Fibroblast of lung (primary cell): ENCODE data around the gene FGFR2. TPM values are rescaled to one million over a fixed set of nuclear protein-coding genes. Genes with fewer than 3 reads are reported as not detected.

Source experiments
- DNase-seq, 2 donors: peaks; one replicate each; pipeline versions ENCODE4 v3.0.0 to v3.0.0-alpha.2; 2010; ENCODE audit warnings: low read depth in 2 of 2
- H2AFZ ChIP-seq: 2 replicates; pipeline ENCODE4 v1.5.1; 2012; ENCODE audit warnings: low read length, control low read depth, inconsistent platforms
- H3K27ac ChIP-seq: 2 replicates; pipeline ENCODE4 v1.5.1; 2011; ENCODE audit warnings: low read length, control low read depth; ENCODE audit not compliant: insufficient read depth
- H3K27me3 ChIP-seq: 2 replicates; pipeline ENCODE4 v1.5.1; 2011; ENCODE audit warnings: mild to moderate bottlenecking, low read length; ENCODE audit not compliant: control insufficient read depth, insufficient read depth
- H3K36me3 ChIP-seq: 2 replicates; pipeline ENCODE4 v1.5.1; 2011; ENCODE audit warnings: low read length; ENCODE audit not compliant: control insufficient read depth, insufficient read depth
- H3K4me1 ChIP-seq: 2 replicates; pipeline ENCODE4 v1.5.1; 2011; ENCODE audit warnings: low read length; ENCODE audit not compliant: control insufficient read depth, insufficient read depth; ENCODE audit errors: extremely low read depth
- H3K4me2 ChIP-seq: 2 replicates; pipeline ENCODE4 v1.5.1; 2011; ENCODE audit warnings: low read length, control low read depth; ENCODE audit not compliant: insufficient read depth; ENCODE audit errors: extremely low read depth
- H3K4me3 ChIP-seq, 4 experiments: fragments of 200-600 bp in 1 of 4; sonication (generic) in 1 of 4; replicated peaks in 1 of 4; 2 replicates each; pipeline ENCODE4 v1.5.1; 2011 to 2016; ENCODE audit warnings: low read length in 4 of 4, low read depth in 3 of 4, mild to moderate bottlenecking in 3 of 4, control low read depth in 2 of 4, inconsistent platforms in 1 of 4, mixed read lengths in 1 of 4; ENCODE audit not compliant: insufficient read depth in 1 of 4; ENCODE audit errors: control extremely low read depth in 1 of 4
- H3K79me2 ChIP-seq: 2 replicates; pipeline ENCODE4 v1.5.1; 2012; ENCODE audit warnings: mild to moderate bottlenecking, low read length, inconsistent platforms; ENCODE audit not compliant: control insufficient read depth, insufficient read depth
- H3K9ac ChIP-seq: 2 replicates; pipeline ENCODE4 v1.5.1; 2011; ENCODE audit warnings: mild to moderate bottlenecking, low read length, control low read depth; ENCODE audit not compliant: insufficient read depth
- H3K9me3 ChIP-seq: 2 replicates; pipeline ENCODE4 v1.5.1; 2012; ENCODE audit warnings: low read depth, low read length; ENCODE audit not compliant: control insufficient read depth, insufficient read depth
- H4K20me1 ChIP-seq: 2 replicates; pipeline ENCODE4 v1.5.1; 2011; ENCODE audit warnings: low read length; ENCODE audit not compliant: control insufficient read depth, insufficient read depth; ENCODE audit errors: extremely low read depth
- EZH2 ChIP-seq: IDR thresholded peaks from 2 replicates; pipeline ENCODE4 v1.5.1; 2012; ENCODE audit warnings: low read length, control low read depth, mild to moderate bottlenecking; ENCODE audit errors: missing control alignments
- polyA plus RNA-seq, 2 donors: library from polyadenylated mRNA; depleted of rRNA in 1 of 2; stranded (reverse) in 1 of 2; unstranded in 1 of 2; fragments of >200 nt; gene quantifications; 2 replicates each; pipeline ENCODE4 v1.2.1, GENCODE V29; 2011 to 2012; ENCODE audit warnings: missing spikeins in 1 of 2
- total RNA-seq: library from RNA; depleted of rRNA; stranded (reverse); fragments of >200 nt; gene quantifications from 2 replicates; pipeline ENCODE4 v1.2.1, GENCODE V29; 2014
- TF ChIP-seq, protein P1 (sequence below), 2 donors: IDR thresholded peaks in 1 of 2; conservative IDR thresholded peaks in 1 of 2; 1 replicate in 1 of 2; 2 replicates in 1 of 2; pipeline ENCODE4 v1.5.1; 2011 to 2012; ENCODE audit warnings: low read length in 2 of 2, control low read depth in 1 of 2, inconsistent platforms in 1 of 2, low read depth in 1 of 2, mild to moderate bottlenecking in 1 of 2

The FGFR2 gene
- total and polyA plus RNA-seq, 2 donors (not counting 1 experiment from before 2014, with no cell fraction given): 0.10 to 0.17 TPM

DNA sequence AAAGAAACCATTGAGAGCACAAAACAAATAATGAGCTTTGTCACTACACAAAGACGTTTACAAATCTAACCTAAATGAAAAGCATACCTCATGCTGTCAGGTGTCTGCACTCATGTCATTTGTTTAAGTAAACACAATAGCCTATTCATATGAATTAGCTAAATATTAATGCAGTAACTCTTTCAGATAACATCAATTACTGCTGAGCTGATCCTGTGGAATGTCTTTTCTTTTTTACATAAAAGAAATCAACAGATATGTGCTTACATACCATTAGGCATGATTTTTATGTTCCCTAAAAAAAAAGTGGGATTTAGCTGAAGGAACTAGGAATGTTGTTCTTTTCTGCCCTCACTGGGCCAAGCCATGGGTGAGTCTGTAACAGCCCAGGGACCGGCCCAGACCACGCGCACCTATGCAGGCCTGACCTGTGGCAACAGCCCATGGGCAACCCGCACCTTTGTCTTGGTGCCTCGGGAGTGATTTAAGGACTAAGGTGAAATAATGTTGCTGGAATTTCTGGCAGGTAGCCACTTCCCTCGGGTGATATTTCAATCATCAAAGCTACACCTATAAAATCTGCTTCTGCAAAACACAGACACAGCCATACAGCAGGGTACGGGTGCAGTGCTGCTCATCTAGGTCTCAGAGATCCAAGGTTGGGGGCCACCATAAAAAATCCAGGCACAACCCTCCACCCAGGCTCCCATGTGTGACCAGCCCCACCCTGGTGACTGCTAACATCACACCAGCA is 44.6 kb downstream of the FGFR2 start:
- Histone ChIP-seq H3K36me3 (no peaks in the 10 kb centered on the region), H3K79me2 (no peaks in the 10 kb centered on the region), H3K27ac (no peak overlapping the region), H3K27me3 (no peaks in the 10 kb centered on the region), H3K9me3 (no peaks in the 10 kb centered on the region), H3K9ac (no peak overlapping the region), H3K4me2 (no peak overlapping the region), H3K4me3 (no peak overlapping the region), H2AFZ (no peak overlapping the region), H3K4me1 (no peaks in the 10 kb centered on the region), H4K20me1 (no peaks in the 10 kb centered on the region)
- TF ChIP-seq, protein P1, sequence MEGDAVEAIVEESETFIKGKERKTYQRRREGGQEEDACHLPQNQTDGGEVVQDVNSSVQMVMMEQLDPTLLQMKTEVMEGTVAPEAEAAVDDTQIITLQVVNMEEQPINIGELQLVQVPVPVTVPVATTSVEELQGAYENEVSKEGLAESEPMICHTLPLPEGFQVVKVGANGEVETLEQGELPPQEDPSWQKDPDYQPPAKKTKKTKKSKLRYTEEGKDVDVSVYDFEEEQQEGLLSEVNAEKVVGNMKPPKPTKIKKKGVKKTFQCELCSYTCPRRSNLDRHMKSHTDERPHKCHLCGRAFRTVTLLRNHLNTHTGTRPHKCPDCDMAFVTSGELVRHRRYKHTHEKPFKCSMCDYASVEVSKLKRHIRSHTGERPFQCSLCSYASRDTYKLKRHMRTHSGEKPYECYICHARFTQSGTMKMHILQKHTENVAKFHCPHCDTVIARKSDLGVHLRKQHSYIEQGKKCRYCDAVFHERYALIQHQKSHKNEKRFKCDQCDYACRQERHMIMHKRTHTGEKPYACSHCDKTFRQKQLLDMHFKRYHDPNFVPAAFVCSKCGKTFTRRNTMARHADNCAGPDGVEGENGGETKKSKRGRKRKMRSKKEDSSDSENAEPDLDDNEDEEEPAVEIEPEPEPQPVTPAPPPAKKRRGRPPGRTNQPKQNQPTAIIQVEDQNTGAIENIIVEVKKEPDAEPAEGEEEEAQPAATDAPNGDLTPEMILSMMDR (conservative IDR thresholded peaks at IDR 0.05 in 1 of 2, IDR thresholded peaks at IDR 0.05 in 1 of 2; ENCODE audit: low read depth in 1 of 2, low read length in 2 of 2): no peak
- TF ChIP-seq EZH2: no peak
- DNase-seq: no peak

DNA sequence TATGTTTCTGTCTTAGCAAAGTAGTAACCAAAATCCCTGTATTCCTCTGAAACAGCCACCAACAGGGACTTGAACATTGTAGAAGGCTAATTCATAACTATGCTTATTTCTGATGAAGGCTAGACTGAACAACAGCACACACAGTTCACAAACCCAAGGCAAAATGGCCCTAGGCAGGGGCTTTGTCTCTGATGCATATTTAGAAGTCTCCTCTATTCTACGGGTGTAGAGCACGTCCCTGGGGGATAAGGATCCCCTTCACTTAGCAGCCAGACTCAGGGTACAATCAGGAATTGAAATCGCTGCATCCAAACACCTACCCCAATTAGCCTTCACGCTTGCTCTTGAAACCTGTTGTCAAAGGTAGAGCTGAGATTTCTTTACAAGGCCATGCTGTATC is 45.5 kb downstream of the FGFR2 start:
- Histone ChIP-seq H3K9me3 (no peaks in the 10 kb centered on the region), H3K9ac (no peak overlapping the region), H3K36me3 (no peaks in the 10 kb centered on the region), H3K79me2 (no peaks in the 10 kb centered on the region), H3K4me2 (no peak overlapping the region), H2AFZ (no peak overlapping the region), H3K4me1 (no peaks in the 10 kb centered on the region), H3K4me3 (no peak overlapping the region), H4K20me1 (no peaks in the 10 kb centered on the region), H3K27me3 (no peaks in the 10 kb centered on the region), H3K27ac (no peak overlapping the region)
- DNase-seq: no peak
- TF ChIP-seq, protein P1 (conservative IDR thresholded peaks at IDR 0.05 in 1 of 2, IDR thresholded peaks at IDR 0.05 in 1 of 2; ENCODE audit: low read depth in 1 of 2, low read length in 2 of 2): no peak
- TF ChIP-seq EZH2: no peak

DNA sequence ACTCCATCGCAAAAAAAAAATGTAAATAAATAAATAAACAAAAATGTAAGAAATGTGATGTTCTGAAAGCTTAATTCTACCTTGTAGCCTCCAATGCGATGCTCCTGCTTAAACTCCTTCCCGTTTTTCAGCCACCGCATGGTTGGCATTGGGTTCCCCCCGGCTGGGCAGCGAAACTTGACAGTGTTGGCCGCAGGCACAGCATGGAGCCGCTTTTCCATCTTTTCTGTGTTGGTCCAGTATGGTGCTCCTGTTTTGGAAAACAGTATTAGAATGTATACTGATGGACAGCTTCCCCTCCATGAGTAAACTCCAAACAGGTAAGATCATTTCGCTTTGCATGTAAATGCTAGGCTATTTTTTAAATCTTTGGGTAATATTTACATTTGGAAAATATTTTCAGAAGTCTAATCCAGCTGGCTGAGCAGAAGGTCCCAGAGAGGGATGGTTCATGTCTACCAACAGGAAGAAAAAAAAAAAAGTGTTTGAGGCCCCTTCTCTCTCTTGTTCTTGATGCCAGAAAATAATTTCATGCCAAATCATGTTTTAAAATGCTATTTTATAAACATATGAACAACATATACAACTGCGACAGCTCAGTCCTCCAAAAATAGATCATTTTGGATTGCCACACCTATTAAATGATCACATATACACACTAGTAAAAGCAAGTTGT is 46.9 kb downstream of the FGFR2 start:
- H2AFZ ChIP-seq: no peak overlapping the region
- H3K4me1 ChIP-seq: no peaks in the 10 kb centered on the region
- DNase-seq: no peak
- no peak overlapping the region for H3K4me2 ChIP-seq
- no peaks in the 10 kb centered on the region for H3K27me3 ChIP-seq
- no peaks in the 10 kb centered on the region for H3K36me3 ChIP-seq
- no peaks in the 10 kb centered on the region for H4K20me1 ChIP-seq
- no peaks in the 10 kb centered on the region for H3K79me2 ChIP-seq
- no peaks in the 10 kb centered on the region for H3K9me3 ChIP-seq
- H3K27ac ChIP-seq: no peak overlapping the region
- TF ChIP-seq, protein P1 (conservative IDR thresholded peaks at IDR 0.05 in 1 of 2, IDR thresholded peaks at IDR 0.05 in 1 of 2; ENCODE audit: low read depth in 1 of 2, low read length in 2 of 2): no peak
- TF ChIP-seq EZH2: no peak
- H3K4me3 ChIP-seq: no peak overlapping the region
- H3K9ac ChIP-seq: no peak overlapping the region
